T-helper 17 cell (primary cell): ENCODE measurements around the gene FAM114A1. TPM values are rescaled to one million over a fixed set of nuclear protein-coding genes. Genes with fewer than 3 reads are reported as not detected.
"Not testable (repeated sequence)": the region's sequence is repeated elsewhere in the genome, so short reads cannot be mapped to it uniquely, and the experiment has no call there.

Experiments used
- ATAC-seq: fragments of 150-1000 bp; cut with Tn5 transposase; 2 replicates; pipeline ENCODE4 v1.10.0; 2021; ENCODE audit warnings: mild to moderate bottlenecking, moderate library complexity
- DNase-seq, 3 donors: peaks; one replicate each; pipeline versions ENCODE4 v3.0.0 to v3.0.0-alpha.2; 2020 to 2021
- H3K9me3 ChIP-seq: one replicate; pipeline ENCODE4 v1.7.0; 2013; ENCODE audit warnings: low read length, mild to moderate bottlenecking; ENCODE audit not compliant: control insufficient read depth, poor library complexity, severe bottlenecking
- H3K27ac Mint-ChIP-seq: one replicate; pipeline ENCODE4 v1.8.0; 2022; ENCODE audit warnings: mild to moderate bottlenecking, moderate library complexity, mixed read lengths
- H3K27me3 Mint-ChIP-seq: one replicate; pipeline ENCODE4 v1.8.0; 2022; ENCODE audit warnings: mixed read lengths
- H3K36me3 Mint-ChIP-seq: one replicate; pipeline ENCODE4 v1.8.0; 2022; ENCODE audit warnings: low read depth, mixed read lengths
- H3K4me1 Mint-ChIP-seq: one replicate; pipeline ENCODE4 v1.8.0; 2022; ENCODE audit warnings: mild to moderate bottlenecking, mixed read lengths
- H3K4me3 Mint-ChIP-seq: one replicate; pipeline ENCODE4 v1.8.0; 2022; ENCODE audit warnings: mild to moderate bottlenecking, moderate library complexity, mixed read lengths
- total RNA-seq, 4 donors: library from RNA in 2 of 4; stranded (reverse) in 2 of 4; gene quantifications; one replicate each; pipeline ENCODE4 v1.2.3 and lab custom pipeline; 2022 to 2026

Gene FAM114A1
- total RNA-seq, 2 donors from 2014 or later = 0.50 TPM; not detected in 1

GRCh38 chr4:38939165-38939564 lies 71.6 kb downstream of the FAM114A1 start:
- Mint-ChIP-seq H3K27me3 (no peaks in the 10 kb centered on the region), H3K27ac (no peak overlapping the region)
- no peak for ATAC-seq

GRCh38 chr4:38940476-38940875 lies 72.9 kb downstream of the FAM114A1 start:
- no peak for DNase-seq
- Mint-ChIP-seq H3K4me1 (peaks cover 7% of the 10 kb centered on the region), H3K27ac (no peak overlapping the region), H3K36me3 (peaks cover 2% of the 10 kb centered on the region), H3K4me3 (no peak overlapping the region), H3K27me3 (no peaks in the 10 kb centered on the region)
- no peaks in the 10 kb centered on the region for H3K9me3 ChIP-seq
- ATAC-seq = no peak

More at GRCh38 chr4:38939165-38939564, 71.6 kb downstream of the FAM114A1 start:
- DNase-seq = no peak
- peaks cover 7% of the 10 kb centered on the region for H3K4me1 Mint-ChIP-seq
- peaks cover 2% of the 10 kb centered on the region for H3K36me3 Mint-ChIP-seq
- H3K4me3 Mint-ChIP-seq = no peak overlapping the region
- H3K9me3 ChIP-seq = no peaks in the 10 kb centered on the region

- not testable (repeated sequence) for H3K4me3 Mint-ChIP-seq, H3K27ac Mint-ChIP-seq, DNase-seq, H3K27me3 Mint-ChIP-seq, H3K4me1 Mint-ChIP-seq, ATAC-seq, H3K9me3 ChIP-seq, H3K36me3 Mint-ChIP-seq
Observed at GRCh38 chr4:38941906-38942305, 74.3 kb downstream of the FAM114A1 start.

GRCh38 chr4:38943343-38943742 lies 75.7 kb downstream of the FAM114A1 start:
- Mint-ChIP-seq H3K27me3 (no peaks in the 10 kb centered on the region), H3K27ac (no peak overlapping the region), H3K4me3 (no peak overlapping the region), H3K36me3 (no peaks in the 10 kb centered on the region), H3K4me1 (peaks cover 11% of the 10 kb centered on the region)
- no peak for ATAC-seq
- no peaks in the 10 kb centered on the region for H3K9me3 ChIP-seq
- DNase-seq = no peak

DNA sequence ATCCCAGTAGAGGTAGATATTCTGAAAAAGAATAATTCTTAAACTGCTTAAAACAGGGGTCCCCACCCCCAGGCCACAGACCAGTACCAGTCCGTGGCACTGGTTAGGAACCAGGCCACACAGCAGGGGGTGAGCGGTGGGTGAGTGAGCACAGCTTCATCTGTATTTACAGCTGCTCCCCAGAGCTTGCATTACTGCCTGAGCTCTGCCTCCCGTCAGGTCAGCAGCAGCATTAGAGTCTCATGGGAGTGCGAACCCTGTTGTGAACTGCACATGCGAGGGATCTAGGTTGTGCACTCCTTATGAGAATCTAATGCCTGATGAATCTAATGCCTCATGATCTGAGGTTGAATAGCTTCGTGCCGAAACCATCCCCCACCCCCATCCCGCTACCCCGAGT lies 76.8 kb downstream of the FAM114A1 start:
- DNase-seq (no peak), ATAC-seq (no peak)
- peak overlapping the region; percentile 45 for H3K27ac Mint-ChIP-seq
- H3K9me3 ChIP-seq = no peaks in the 10 kb centered on the region
- no peak overlapping the region for H3K4me3 Mint-ChIP-seq
- no peaks in the 10 kb centered on the region for H3K36me3 Mint-ChIP-seq
- peaks cover 16% of the 10 kb centered on the region for H3K4me1 Mint-ChIP-seq
- H3K27me3 Mint-ChIP-seq = no peaks in the 10 kb centered on the region

GRCh38 chr4:38946919-38947318 lies 79.3 kb downstream of the FAM114A1 start:
- ATAC-seq (no peak), DNase-seq (no peak)
- Mint-ChIP-seq H3K4me1 (peaks cover 22% of the 10 kb centered on the region), H3K36me3 (no peaks in the 10 kb centered on the region), H3K27ac (peak overlapping the region; percentile 61), H3K27me3 (no peaks in the 10 kb centered on the region), H3K4me3 (no peak overlapping the region)
- H3K9me3 ChIP-seq = no peaks in the 10 kb centered on the region

DNA sequence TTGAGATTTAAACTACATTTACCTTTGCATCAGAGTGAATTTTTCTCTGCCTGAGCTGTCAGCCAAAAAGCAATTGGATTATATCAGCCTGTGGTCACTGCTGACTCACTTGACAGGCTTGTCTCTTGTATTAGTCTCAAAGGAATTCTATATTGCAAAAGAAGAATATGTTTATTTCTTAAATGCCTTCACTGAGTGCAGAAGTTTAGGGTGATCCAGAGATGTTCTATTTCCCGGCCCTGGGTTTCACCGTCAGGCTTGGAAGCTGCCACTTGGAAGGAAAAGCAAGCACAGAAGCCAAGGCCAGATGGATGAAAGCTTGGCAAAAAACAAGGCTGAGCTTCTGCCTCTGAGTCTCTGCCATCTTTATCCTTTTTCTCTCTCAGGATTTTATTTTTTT lies 80.9 kb downstream of the FAM114A1 start:
- Mint-ChIP-seq H3K4me1 (peaks cover 22% of the 10 kb centered on the region), H3K27me3 (no peaks in the 10 kb centered on the region), H3K36me3 (no peaks in the 10 kb centered on the region), H3K27ac (peak overlapping the region; percentile 94), H3K4me3 (no peak overlapping the region)
- ATAC-seq (no peak), DNase-seq (no peak)
- H3K9me3 ChIP-seq = no peaks in the 10 kb centered on the region

DNA sequence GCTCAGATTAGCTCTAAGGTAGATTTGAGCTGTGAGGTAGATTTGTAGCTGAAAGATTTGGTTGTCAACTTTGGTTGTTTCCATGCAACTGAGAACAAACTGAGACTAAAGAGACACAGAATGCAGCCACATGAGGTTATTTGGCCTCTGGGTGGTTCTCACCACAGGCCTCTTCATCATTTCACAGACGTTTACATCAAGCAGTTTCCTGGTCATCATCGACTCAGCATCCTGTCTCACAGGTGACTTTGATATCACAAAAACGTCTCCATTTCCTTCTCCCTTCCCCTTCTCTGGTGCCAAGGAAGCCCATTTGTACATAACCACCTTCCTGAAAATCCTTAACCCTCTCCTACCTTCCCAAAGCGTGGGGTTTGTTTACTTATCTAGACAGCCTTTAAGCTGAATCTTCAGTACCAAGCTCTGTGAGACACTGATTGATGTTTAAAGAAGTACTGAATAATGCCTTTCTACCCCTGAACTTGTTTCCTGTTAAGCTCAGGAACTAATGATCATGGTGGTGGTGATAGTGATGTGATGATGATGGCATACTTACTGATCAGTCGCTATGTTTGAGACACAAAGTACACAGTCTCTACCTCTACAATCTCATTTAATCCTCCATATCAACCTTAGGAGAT lies 81.9 kb downstream of the FAM114A1 start:
- H3K4me1 Mint-ChIP-seq = peaks cover 22% of the 10 kb centered on the region
- peak overlapping the region; percentile 78 for H3K4me3 Mint-ChIP-seq
- peak; percentile 94 for ATAC-seq

GRCh38 chr4:38950159-38950558 lies 82.6 kb downstream of the FAM114A1 start:
- H3K36me3 Mint-ChIP-seq = no peaks in the 10 kb centered on the region
- H3K27ac Mint-ChIP-seq = peak overlapping the region; percentile 94
- H3K4me3 Mint-ChIP-seq = no peak overlapping the region
- no peaks in the 10 kb centered on the region for H3K27me3 Mint-ChIP-seq
- peaks cover 22% of the 10 kb centered on the region for H3K4me1 Mint-ChIP-seq
- ATAC-seq (no peak), DNase-seq (no peak)
- H3K9me3 ChIP-seq = no peaks in the 10 kb centered on the region

More for the DNA sequence above, 81.9 kb downstream of the FAM114A1 start:
- peak in 2 of 3 donors; percentile 14 to 21 for DNase-seq
- no peaks in the 10 kb centered on the region for H3K27me3 Mint-ChIP-seq
- H3K36me3 Mint-ChIP-seq = no peaks in the 10 kb centered on the region
- H3K27ac Mint-ChIP-seq = peak overlapping the region; percentile 94
- no peaks in the 10 kb centered on the region for H3K9me3 ChIP-seq

DNA sequence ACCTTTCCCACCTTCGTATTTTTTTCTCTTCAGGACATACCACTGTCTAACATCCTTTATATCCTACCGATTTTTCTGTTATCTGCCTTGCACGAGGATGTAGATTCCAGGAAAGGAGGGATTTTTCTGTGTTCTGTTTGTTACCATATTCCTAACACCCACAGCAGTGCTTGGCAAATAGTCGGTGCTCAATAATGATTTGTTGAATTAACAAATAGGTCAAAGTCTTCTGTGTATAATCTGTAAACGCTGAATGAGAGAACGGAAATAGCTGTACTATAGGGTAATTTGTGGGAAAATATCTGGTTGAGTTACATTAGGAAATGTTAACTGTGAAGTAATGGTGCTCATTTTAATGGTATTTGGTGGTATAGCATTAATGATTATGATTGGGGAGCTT lies 83.1 kb downstream of the FAM114A1 start:
- Mint-ChIP-seq H3K36me3 (peaks cover 2% of the 10 kb centered on the region), H3K4me1 (peaks cover 22% of the 10 kb centered on the region), H3K4me3 (peak overlapping the region; percentile 45), H3K27me3 (no peaks in the 10 kb centered on the region), H3K27ac (peak overlapping the region; percentile 94)
- ATAC-seq (no peak), DNase-seq (no peak)
- H3K9me3 ChIP-seq = no peaks in the 10 kb centered on the region

GRCh38 chr4:38951598-38951997 lies 84.0 kb downstream of the FAM114A1 start:
- DNase-seq = no peak
- H3K27me3 Mint-ChIP-seq = no peaks in the 10 kb centered on the region
- H3K9me3 ChIP-seq = no peaks in the 10 kb centered on the region
- peaks cover 2% of the 10 kb centered on the region for H3K36me3 Mint-ChIP-seq
- H3K4me1 Mint-ChIP-seq = peaks cover 22% of the 10 kb centered on the region
- no peak for ATAC-seq
- no peak overlapping the region for H3K27ac Mint-ChIP-seq
- no peak overlapping the region for H3K4me3 Mint-ChIP-seq

DNA sequence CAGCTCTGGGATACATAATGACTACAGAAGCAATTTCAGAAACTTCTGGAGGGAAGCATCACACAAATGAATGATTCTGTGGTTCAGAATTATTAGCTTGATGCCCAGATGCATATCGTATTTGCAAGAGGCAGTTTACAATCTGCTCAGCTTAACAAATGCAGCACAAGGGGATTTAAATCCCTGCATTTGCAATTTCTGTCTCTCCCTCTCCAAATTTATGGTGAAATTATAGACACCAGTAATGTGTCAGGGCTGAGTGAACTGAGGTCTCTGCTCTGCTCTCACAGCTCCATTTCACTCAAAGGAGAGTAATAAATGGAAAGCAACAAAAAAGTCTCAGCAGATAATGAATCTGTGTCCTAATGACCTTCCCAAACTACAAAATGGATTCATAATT lies 84.4 kb downstream of the FAM114A1 start:
- H3K9me3 ChIP-seq = no peaks in the 10 kb centered on the region
- ATAC-seq (no peak), DNase-seq (no peak)
- no peak overlapping the region for H3K4me3 Mint-ChIP-seq
- no peak overlapping the region for H3K27ac Mint-ChIP-seq
- peaks cover 2% of the 10 kb centered on the region for H3K36me3 Mint-ChIP-seq
- peaks cover 21% of the 10 kb centered on the region for H3K4me1 Mint-ChIP-seq
- H3K27me3 Mint-ChIP-seq = no peaks in the 10 kb centered on the region

- Mint-ChIP-seq H3K27me3 (no peaks in the 10 kb centered on the region), H3K27ac (no peak overlapping the region)
- H3K9me3 ChIP-seq = peaks cover 4% of the 10 kb centered on the region
Observed at GRCh38 chr4:38954727-38955126, 87.1 kb downstream of the FAM114A1 start.

DNA sequence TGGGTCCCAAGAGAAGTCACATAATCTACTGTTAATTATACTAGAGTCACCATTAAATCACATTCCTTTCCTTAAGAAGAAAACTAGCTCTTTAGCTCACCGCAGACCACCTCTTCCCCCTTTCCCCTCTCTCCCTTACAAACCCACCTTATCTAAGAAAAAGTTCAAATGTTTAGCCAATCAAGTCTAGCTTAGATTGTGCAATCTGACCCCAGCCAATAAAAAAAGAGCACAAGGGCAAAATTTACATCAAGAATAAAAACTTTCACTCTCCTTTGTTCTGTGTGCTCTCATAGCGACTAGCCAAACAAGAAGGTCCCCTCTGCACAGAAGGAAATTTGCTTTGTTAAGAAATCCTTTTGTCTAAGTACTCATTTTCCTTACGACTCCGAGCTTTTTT lies 88.4 kb downstream of the FAM114A1 start:
- Mint-ChIP-seq H3K4me3 (no peak overlapping the region), H3K4me1 (peaks cover 4% of the 10 kb centered on the region), H3K27ac (no peak overlapping the region), H3K27me3 (no peaks in the 10 kb centered on the region), H3K36me3 (peaks cover 2% of the 10 kb centered on the region)
- ATAC-seq (no peak), DNase-seq (no peak)
- H3K9me3 ChIP-seq = peaks cover 6% of the 10 kb centered on the region

More at GRCh38 chr4:38954727-38955126, 87.1 kb downstream of the FAM114A1 start:
- DNase-seq = no peak
- no peak for ATAC-seq
- Mint-ChIP-seq H3K4me1 (peaks cover 12% of the 10 kb centered on the region), H3K4me3 (no peak overlapping the region), H3K36me3 (peaks cover 2% of the 10 kb centered on the region)
